ENCODE results near the gene ZHX3. TPM values are rescaled to one million over a fixed set of nuclear protein-coding genes. Genes with fewer than 3 reads are reported as not detected.

Gene ZHX3
- total and polyA plus RNA-seq, 2 of the 4 experiments (the other 2 are of a cell fraction) = 25.0 to 28.0 TPM

DNA sequence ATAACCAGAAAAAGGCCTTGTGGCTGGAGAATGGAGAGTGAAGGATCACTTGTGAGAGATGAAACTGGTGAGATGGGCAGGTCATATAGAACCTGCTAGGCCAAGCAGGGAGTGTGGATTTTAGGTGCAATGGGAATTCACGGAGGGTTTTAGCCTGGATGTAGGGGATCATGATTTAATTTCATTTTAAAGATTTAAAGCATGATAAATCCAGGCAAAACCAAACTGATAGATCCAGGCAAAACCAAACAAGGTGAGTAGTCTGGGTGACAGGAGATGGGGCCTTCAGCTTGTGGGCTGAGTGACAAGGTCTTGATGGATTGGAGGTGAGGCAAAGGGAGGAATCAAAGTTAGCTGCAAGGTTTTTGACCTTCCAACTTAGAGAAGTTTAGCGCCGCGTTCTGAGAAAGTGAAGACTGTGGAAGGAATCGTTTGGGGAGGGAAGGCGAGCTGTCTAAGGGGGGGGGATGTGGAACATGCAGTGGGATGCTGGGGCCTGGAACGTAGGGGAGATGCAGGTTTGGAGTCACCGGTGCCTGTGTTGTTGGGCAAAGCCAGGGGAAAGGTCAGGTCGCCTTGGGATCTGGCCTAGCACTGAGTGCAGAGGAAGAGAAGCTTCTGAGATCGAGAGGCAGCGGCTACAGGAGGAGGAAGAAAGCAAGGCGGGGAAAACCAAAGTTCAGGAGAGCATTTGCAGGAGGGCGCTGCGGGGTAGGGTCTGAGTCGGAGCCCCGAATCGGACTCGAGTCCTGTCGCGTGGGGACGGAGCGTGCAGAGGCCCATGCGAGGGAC lies 181.4 kb downstream of the ZHX3 start (continued):
- TF ChIP-seq, protein P1, sequence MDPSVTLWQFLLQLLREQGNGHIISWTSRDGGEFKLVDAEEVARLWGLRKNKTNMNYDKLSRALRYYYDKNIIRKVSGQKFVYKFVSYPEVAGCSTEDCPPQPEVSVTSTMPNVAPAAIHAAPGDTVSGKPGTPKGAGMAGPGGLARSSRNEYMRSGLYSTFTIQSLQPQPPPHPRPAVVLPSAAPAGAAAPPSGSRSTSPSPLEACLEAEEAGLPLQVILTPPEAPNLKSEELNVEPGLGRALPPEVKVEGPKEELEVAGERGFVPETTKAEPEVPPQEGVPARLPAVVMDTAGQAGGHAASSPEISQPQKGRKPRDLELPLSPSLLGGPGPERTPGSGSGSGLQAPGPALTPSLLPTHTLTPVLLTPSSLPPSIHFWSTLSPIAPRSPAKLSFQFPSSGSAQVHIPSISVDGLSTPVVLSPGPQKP (IDR thresholded peaks at IDR 0.05; ENCODE audit: borderline replicate concordance, low read depth, low read length) = no peak

GRCh38 chr20:41135187-41135887 lies 182.2 kb downstream of the ZHX3 start:
- Histone ChIP-seq H3K79me1 (ENCODE audit: low read depth in 1 of 2, low read length in 2 of 2) (peaks cover 3 to 26% of the 10 kb centered on the region in 2 experiments; a peak in 3 of 4 replicates), H3K4ac (ENCODE audit: low read depth, low read length) (no peak overlapping the region), H3K9ac (ENCODE audit: low read depth, low read length) (no peak overlapping the region), H4K20me1 (ENCODE audit: insufficient read depth, low read length) (peaks cover 20% of the 10 kb centered on the region), H3K18ac (ENCODE audit: low read depth, low read length) (no peak overlapping the region), H3K27ac (ENCODE audit: insufficient read depth, low read length) (no peak overlapping the region), H3K36me3 (ENCODE audit: control insufficient read depth, insufficient read depth, low read length) (no peaks in the 10 kb centered on the region; the same call in 1 of the 2 replicates), H3K27me3 (ENCODE audit: control insufficient read depth, insufficient read depth, low read length) (no peaks in the 10 kb centered on the region), H3K9me1 (ENCODE audit: insufficient read depth, low read length) (peaks cover 17% of the 10 kb centered on the region), H3K4me2 (ENCODE audit: low read depth, low read length) (no peak overlapping the region), H2BK5ac (ENCODE audit: low read depth, low read length, poor library complexity, severe bottlenecking) (no peak overlapping the region), H3K56ac (ENCODE audit: extremely low read depth, insufficient read depth, low read length) (no peak overlapping the region), H2BK20ac (ENCODE audit: low read depth, low read length) (no peak overlapping the region), H3K4me1 (ENCODE audit: control insufficient read depth, insufficient read depth, low read length) (peaks cover 10% of the 10 kb centered on the region), H2BK15ac (ENCODE audit: low read depth, low read length) (no peak overlapping the region), H4K91ac (ENCODE audit: insufficient read depth, low read depth, low read length) (no peak overlapping the region), H4K8ac (ENCODE audit: low read depth in 2 of 2, low read length in 2 of 2) (no peak overlapping the region; a peak in 1 of 4 replicates), H2AK9ac (replicated peaks; ENCODE audit: low read depth, low read length, poor library complexity) (peak overlapping the region; percentile 21), H3K4me3 (ENCODE audit: insufficient read depth, low read depth, low read length) (no peak overlapping the region), H2AK5ac (ENCODE audit: low read depth, low read length) (peak overlapping the region; percentile 49; the same call in 1 of the 2 replicates), H4K5ac (ENCODE audit: low read depth, low read length) (no peak overlapping the region), H2AFZ (replicated peaks; ENCODE audit: low read length, poor library complexity) (peak overlapping the region; percentile 40), H2BK120ac (ENCODE audit: low read depth, low read length) (no peak overlapping the region), H3K14ac (replicated peaks; ENCODE audit: low read depth, low read length) (no peak overlapping the region), H3K9me3 (ENCODE audit: control insufficient read depth, insufficient read depth, low read length) (no peaks in the 10 kb centered on the region), H3K23ac (ENCODE audit: low read depth, low read length) (no peak overlapping the region)
- POLR2A ChIA-PET (ENCODE audit: unreplicated experiment) = no interaction called here
- ATAC-seq (ENCODE audit: low read depth) = no peak
- intact Hi-C loops (cut with micrococcal nuclease) = loop anchor here (1.0 to 5.0 kb wide), 3 partner anchors 192 to 557 kb away; partner anchors contain the start of gene LPIN3
- DNase-seq = peak; percentile 14
- WGBS, 2 experiments (ENCODE audit: extremely low coverage in 2 of 2, insufficient read length in 1 of 2) = 65% methylated on average over 6 of the region's 13 CpGs; no CpG with 5 or more reads in 1 of the 2 experiments
- BruUV-seq (replicated peaks) = no TSS peak
- in situ Hi-C loops (cut with MboI; ENCODE audit: low sequenced_read_pairs) = no loop called here
- CTCF ChIA-PET = interaction anchor here (0.6 to 2.0 kb wide), 6 partner anchors 9 to 276 kb away, joined by 3 to 9 read pairs (median 3); partner anchors contain the start of gene LPIN3
- dilution Hi-C loops (cut with HindIII; ENCODE audit: low sequenced_read_pairs, unreplicated experiment) = no loop called here
- no peak for TF ChIP-seq NFE2L2 (IDR thresholded peaks at IDR 0.05; ENCODE audit: low read depth, low read length)
- TF ChIP-seq MAFK (IDR thresholded peaks at IDR 0.05; ENCODE audit: low read depth, low read length) = no peak
- TF ChIP-seq MAZ (IDR thresholded peaks at IDR 0.05; ENCODE audit: borderline replicate concordance, low read depth, low read length) = no peak
- TF ChIP-seq CHD1 (IDR thresholded peaks at IDR 0.05; ENCODE audit: low read depth, low read length) = no peak
- no peak for TF ChIP-seq RCOR1 (IDR thresholded peaks at IDR 0.05; ENCODE audit: insufficient replicate concordance, low read length)
- no peak for TF ChIP-seq BHLHE40 (IDR thresholded peaks at IDR 0.05; ENCODE audit: low read depth, low read length)
- TF ChIP-seq CEBPB (IDR thresholded peaks at IDR 0.05; ENCODE audit: low read depth, low read length) = no peak
- TF ChIP-seq POLR2A (IDR thresholded peaks at IDR 0.05; ENCODE audit: low read depth, low read length) = 0 out of 2 replicates have a peak, but pooled peaks have one; percentile 22
- TF ChIP-seq, protein P2, sequence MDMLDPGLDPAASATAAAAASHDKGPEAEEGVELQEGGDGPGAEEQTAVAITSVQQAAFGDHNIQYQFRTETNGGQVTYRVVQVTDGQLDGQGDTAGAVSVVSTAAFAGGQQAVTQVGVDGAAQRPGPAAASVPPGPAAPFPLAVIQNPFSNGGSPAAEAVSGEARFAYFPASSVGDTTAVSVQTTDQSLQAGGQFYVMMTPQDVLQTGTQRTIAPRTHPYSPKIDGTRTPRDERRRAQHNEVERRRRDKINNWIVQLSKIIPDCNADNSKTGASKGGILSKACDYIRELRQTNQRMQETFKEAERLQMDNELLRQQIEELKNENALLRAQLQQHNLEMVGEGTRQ (IDR thresholded peaks at IDR 0.05; ENCODE audit: low read depth, low read length) = no peak
- TF ChIP-seq, protein P1 (IDR thresholded peaks at IDR 0.05; ENCODE audit: borderline replicate concordance, low read depth, low read length) = no peak
- TF ChIP-seq SMC3 (IDR thresholded peaks at IDR 0.05; ENCODE audit: low read depth, low read length) = peak; percentile 34; the same call in 1 of the 2 replicates
